GM12891 (cell line): ENCODE results near the gene SCYGR3.

Experiments
- PAX5 ChIP-seq: IDR thresholded peaks from 2 replicates; pipeline ENCODE4 v1.6.1; 2011; ENCODE audit warnings: low read length, moderate library complexity, mild to moderate bottlenecking; ENCODE audit not compliant: insufficient read depth, severe bottlenecking
- POLR2A ChIP-seq: IDR thresholded peaks from 2 replicates; pipeline ENCODE4 v1.6.1; 2011; ENCODE audit warnings: low read depth, low read length, control low read depth
- POLR2AphosphoS5 ChIP-seq: IDR thresholded peaks from 2 replicates; pipeline ENCODE4 v1.6.1; 2011; ENCODE audit warnings: low read depth, low read length, control low read depth
- POU2F2 ChIP-seq: IDR thresholded peaks from 2 replicates; pipeline ENCODE4 v1.6.1; 2011; ENCODE audit warnings: low read depth, mild to moderate bottlenecking, control low read depth, low read length, moderate library complexity
- SPI1 ChIP-seq: IDR thresholded peaks from 2 replicates; pipeline ENCODE4 v1.6.1; 2011; ENCODE audit warnings: low read depth, low read length, control low read depth
- TAF1 ChIP-seq: IDR thresholded peaks from 2 replicates; pipeline ENCODE4 v1.6.1; 2011; ENCODE audit warnings: low read depth, low read length, control low read depth

DNA sequence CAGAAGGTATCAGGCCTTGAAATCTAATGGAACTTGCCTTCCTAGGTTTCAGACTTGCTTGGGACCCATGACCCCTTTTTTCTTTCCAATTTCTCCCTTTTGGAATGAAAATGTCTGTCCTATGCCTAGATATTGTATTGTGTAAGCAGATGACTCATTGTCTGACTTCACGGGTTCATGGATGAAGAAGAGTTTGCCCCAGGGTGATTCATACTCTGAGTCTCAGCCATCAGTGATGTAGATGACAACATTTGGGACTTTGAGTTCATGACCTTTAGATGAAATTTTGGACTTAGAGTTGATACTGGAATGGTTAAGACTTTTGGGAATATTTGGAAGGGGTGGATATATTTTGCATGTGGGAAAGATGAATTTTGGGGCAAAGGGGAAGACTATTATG lies 40.8 kb upstream of the SCYGR3 start:
- no peak for TF ChIP-seq POLR2A
- TF ChIP-seq POLR2AphosphoS5 = no peak
- TF ChIP-seq TAF1 = no peak
- TF ChIP-seq POU2F2 = no peak
- no peak for TF ChIP-seq SPI1
- no peak for TF ChIP-seq PAX5
